GDM1 (cell line): ENCODE measurements around the gene PRR5L.

Experiments
- DNase-seq: peaks from one replicate; lab custom pipeline; 2025; lab: John Stamatoyannopoulos, UW

PRR5L gene

GRCh38 chr11:36400766-36401455 lies 104.8 kb downstream of the PRR5L start:
- no peak for DNase-seq

- DNase-seq = no peak
Observed at GRCh38 chr11:36402568-36403170, 106.6 kb downstream of the PRR5L start.

GRCh38 chr11:36403661-36404060 lies 107.6 kb downstream of the PRR5L start:
- no peak for DNase-seq

- no peak for DNase-seq
Observed at GRCh38 chr11:36404831-36405230, 108.7 kb downstream of the PRR5L start.

GRCh38 chr11:36405585-36406367 lies 109.7 kb downstream of the PRR5L start:
- DNase-seq = no peak

- no peak for DNase-seq
Observed at GRCh38 chr11:36407356-36407755, 111.3 kb downstream of the PRR5L start.

- DNase-seq = no peak
Observed at GRCh38 chr11:36408498-36409136, 112.5 kb downstream of the PRR5L start.

GRCh38 chr11:36409152-36409816 lies 113.2 kb downstream of the PRR5L start:
- peak; percentile 86 for DNase-seq

GRCh38 chr11:36411202-36411640 lies 115.1 kb downstream of the PRR5L start:
- DNase-seq = peak; percentile 87

GRCh38 chr11:36412781-36413383 lies 116.8 kb downstream of the PRR5L start:
- DNase-seq = no peak

GRCh38 chr11:36417154-36417553 lies 121.1 kb downstream of the PRR5L start:
- no peak for DNase-seq

- no peak for DNase-seq
Observed at GRCh38 chr11:36419791-36420424, 123.8 kb downstream of the PRR5L start.

GRCh38 chr11:36421546-36422155 lies 125.6 kb downstream of the PRR5L start:
- DNase-seq = no peak

GRCh38 chr11:36425561-36426081 lies 129.5 kb downstream of the PRR5L start:
- no peak for DNase-seq

- DNase-seq = no peak
Observed at GRCh38 chr11:36426226-36426848, 130.2 kb downstream of the PRR5L start.

GRCh38 chr11:36427079-36427478 lies 131.0 kb downstream of the PRR5L start:
- no peak for DNase-seq

GRCh38 chr11:36427876-36428275 lies 131.8 kb downstream of the PRR5L start:
- no peak for DNase-seq

GRCh38 chr11:36431429-36432092 lies 135.5 kb downstream of the PRR5L start:
- no peak for DNase-seq

- no peak for DNase-seq
Observed at GRCh38 chr11:36432093-36432469, 136.0 kb downstream of the PRR5L start.
